Left cardiac atrium (tissue), 4 donors: ENCODE measurements around the gene UTP4. TPM values are rescaled to one million over a fixed set of nuclear protein-coding genes. Genes with fewer than 3 reads are reported as not detected.

ENCODE experiments used
- ATAC-seq, 2 donors: fragments of 200-7000 bp; cut with Tn5 transposase; one replicate each; pipeline ENCODE4 v1.9.1; 2020; ENCODE audit warnings: mild to moderate bottlenecking in 2 of 2, moderate library complexity in 2 of 2
- DNase-seq: peaks from one replicate; pipeline ENCODE4 v3.0.0-alpha.2; 2020
- intact Hi-C, 2 donors: fragments of 100-400 bp; cut with DNase I; formaldehyde crosslinking; loops; one replicate each; pipeline versions ENCODE4 v1.14.1 to v1.15.1; 2022 to 2023
- total RNA-seq, 2 donors: library from RNA; stranded (reverse); fragmentation: NEBNext Ultra II Directional; extraction: Animal tissue kit (Norgen Biotek cat#: 25700); gene quantifications; one replicate each; pipeline ENCODE4 v1.2.1, GENCODE V29; 2021
- donor health status: DM: no; HTN: yes; CAD: no.
- donor health status: DM: no; HTN: yes; CAD: no; lungs with severe emphysema.
- donor health status: DM: yes; HTN: yes; CAD: no.
- donor health status: Dilated cardiomyopathy.

The UTP4 gene
- total RNA-seq, 2 donors from 2014 or later, result 26.6 to 32.9 TPM

- intact Hi-C loops, result no loop called here
- peak; percentile 71 to 91 for ATAC-seq
- DNase-seq, result no peak
Measured at GRCh38 chr16:69166221-69166833, 33.9 kb downstream of the UTP4 start.

DNA sequence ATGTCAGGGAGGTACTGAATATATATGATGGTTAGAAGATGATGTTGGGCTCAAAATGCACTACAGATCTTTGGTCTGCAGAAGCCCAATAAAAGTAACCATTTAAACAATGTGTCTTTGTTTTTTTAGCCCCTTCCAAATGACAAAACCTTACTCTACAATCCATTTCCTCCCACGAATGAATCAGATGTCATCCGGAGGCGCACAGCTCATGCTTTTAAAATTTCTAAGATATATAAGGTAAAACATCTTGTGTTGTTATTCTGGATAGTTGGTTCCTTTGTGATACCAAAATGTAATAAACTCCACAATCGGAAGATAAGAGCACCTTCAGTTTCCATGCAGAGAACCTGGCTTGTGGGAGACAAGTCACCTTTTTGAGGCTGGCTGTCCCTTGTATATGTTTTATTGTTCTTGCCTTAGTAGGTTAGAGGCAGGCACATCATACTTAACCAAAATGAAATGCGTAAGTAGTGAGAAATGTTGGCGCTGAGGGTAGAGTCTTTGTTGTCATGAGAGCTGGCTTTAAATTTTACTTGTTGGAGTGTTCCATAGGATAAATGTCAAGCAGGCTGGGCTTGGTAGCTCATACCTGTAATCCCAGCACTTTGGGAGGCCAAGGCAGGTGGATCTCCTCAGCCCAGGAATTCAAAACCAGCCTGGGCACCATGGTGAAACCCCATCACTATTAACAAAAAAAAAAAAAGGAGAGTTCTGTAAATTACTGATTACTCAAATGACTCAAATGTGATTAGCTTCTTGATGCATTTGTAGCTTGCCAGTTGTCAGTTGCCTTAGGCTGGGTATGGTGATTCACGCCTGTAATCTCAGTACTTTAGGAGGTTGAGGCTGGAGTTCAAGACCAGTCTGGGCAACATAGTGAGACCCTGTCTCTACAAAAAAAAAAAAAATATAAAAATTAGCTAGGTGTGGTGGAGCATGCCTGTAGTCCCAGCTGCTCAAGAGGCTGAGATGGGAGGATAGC, 34.8 kb downstream of the UTP4 start:
- no peak for DNase-seq
- intact Hi-C loops, result no loop called here
- ATAC-seq, result no peak

GRCh38 chr16:69169051-69169450, 36.6 kb downstream of the UTP4 start:
- DNase-seq (no peak), ATAC-seq (no peak)
- intact Hi-C loops, result no loop called here

DNA sequence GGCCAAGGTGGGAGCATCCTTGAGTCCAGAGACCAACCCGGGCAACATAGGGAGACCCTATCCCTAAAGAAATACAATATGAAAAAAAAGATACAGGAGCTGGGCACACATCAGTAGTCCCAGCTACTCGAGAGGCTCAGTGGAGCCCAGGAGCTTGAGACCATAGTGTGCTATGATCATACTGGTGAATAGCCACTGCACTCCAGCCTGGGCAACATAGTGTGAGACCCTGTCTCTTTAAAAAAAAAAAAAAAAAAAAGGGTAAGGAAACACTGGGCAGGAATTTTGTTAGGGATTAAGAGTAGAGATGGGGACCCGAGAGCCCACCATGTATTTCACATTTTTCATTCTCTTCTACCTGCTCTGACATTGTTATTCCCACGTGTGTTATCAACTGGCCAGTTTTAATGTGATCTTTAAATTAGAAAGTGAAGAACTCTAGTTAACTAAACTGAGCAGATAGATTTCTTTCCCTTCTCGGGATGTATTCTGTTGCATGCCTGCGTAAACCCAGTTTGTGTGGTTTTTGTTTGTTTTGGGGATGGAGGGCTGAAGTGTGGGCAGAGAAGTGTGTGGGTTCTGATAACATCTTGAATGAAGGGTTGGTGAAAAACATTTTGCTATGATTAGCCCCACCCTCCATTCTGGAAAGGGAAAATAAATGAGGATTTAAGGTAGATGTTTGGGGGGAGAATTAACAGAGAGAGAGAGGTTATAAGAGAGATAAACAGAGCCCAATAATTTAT, 37.3 kb downstream of the UTP4 start:
- intact Hi-C loops, result no loop called here
- DNase-seq (no peak), ATAC-seq (no peak)

DNA sequence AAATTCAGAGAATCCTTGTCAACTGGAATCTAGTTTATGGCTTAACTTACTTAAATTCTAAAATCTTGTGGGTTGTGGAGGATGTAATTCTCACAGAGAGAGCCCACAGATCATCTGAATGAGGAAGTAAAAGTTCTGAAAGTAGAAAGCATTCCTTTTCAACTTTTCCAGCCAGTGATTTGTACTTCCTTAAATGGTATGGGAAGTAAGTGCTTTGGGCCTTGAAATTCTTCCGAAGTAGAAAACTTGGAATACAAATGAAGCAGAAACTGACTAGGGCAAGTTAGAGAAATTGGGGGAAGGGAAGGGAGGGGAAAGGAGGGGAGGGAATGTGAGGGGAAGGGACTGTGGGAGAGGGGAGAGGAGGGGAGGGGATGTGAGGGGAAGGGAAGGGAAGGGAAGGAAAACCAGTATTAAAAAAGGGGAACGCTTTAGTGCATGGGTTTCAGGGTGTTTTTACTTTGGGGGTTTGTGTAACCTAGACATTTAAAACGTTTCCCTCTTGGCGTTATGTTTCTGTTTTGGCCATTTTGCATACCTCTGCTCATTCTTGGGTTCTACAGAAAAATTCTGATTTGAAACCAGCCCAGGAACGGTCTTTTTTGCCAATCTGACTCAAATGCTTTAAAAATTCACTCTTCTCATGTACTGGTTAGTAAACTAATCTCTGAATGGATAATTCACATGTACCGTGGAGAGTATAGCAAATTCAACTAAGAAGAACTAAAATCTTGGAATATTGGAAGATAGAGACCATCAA, 39.1 kb downstream of the UTP4 start:
- intact Hi-C loops, result no loop called here
- peak; percentile 5 to 24 for ATAC-seq
- DNase-seq, result no peak

DNA sequence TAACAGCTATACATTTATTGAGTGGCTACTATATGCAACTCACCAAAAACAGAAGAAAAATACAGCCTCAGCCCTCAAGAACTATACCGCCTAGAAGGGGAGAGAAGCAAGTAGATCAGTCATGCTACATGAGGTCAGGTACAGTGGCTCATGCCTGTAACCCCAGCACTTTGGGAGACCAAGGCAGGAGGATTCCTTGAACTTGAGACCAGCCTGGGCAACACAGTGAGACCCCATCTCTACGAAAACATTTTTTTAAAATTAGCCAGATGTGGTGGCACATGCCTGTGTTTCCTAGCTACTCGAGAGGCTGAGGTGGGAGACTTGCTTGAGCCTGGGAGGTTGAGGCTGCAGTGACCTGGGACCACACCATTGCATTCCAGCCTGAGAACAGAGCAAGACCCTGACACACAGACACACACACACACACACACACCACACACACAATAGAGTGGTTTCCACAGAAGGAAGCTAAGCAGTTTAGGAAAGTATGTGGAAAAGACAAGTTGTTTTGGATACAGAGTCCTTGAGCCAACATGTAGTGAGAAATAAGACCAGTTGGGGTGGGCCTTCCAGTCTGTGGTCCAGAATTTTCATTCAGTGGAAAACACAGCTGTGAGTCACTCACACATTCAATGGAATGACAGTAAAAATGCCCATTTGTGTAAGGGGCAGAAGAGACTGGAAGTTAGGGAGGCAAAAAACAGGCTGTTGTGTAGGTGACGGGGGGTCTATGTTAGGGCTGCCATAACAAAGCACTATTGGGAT, 43.8 kb downstream of the UTP4 start:
- intact Hi-C loops, result no loop called here
- ATAC-seq, result peak in 1 of 2 donors; percentile 6
- no peak for DNase-seq

- peak; percentile 79 for DNase-seq
- peak; percentile 85 to 87 for ATAC-seq
- intact Hi-C loops, result no loop called here
Measured at GRCh38 chr16:69179328-69180010, 47.0 kb downstream of the UTP4 start.

DNA sequence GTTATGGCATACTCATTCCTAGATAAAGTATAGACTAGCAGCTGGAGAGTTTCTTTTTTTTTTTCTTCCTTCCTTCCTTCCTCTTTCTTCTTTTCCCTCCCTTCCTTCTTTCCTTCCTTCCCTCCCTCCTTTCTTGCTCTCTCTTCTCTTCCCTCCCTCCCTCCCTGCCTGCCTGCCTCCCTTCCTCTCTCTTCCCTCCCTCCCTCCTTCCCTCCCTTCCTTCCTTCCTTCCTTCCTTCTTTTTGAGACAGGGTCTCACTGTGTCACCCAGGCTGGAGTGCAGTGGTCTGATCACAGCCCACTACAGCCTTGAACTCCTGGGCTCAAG, 47.5 kb downstream of the UTP4 start:
- intact Hi-C loops, result no loop called here
- ATAC-seq (peak; percentile 25 to 28), DNase-seq (no peak)

- DNase-seq (no peak), ATAC-seq (no peak)
- intact Hi-C loops, result no loop called here
Measured at GRCh38 chr16:69182730-69183416, 50.4 kb downstream of the UTP4 start.

GRCh38 chr16:69186642-69187445, 54.4 kb downstream of the UTP4 start, which contains the start of gene SNTB2:
SNTB2 (plus strand) TSS chr16:69187164; CDS start chr16:69187167, 3 bp downstream.
- DNase-seq, result peak; percentile 95
- intact Hi-C loops, result no loop called here
- peak; percentile 95 to 98 for ATAC-seq

DNA sequence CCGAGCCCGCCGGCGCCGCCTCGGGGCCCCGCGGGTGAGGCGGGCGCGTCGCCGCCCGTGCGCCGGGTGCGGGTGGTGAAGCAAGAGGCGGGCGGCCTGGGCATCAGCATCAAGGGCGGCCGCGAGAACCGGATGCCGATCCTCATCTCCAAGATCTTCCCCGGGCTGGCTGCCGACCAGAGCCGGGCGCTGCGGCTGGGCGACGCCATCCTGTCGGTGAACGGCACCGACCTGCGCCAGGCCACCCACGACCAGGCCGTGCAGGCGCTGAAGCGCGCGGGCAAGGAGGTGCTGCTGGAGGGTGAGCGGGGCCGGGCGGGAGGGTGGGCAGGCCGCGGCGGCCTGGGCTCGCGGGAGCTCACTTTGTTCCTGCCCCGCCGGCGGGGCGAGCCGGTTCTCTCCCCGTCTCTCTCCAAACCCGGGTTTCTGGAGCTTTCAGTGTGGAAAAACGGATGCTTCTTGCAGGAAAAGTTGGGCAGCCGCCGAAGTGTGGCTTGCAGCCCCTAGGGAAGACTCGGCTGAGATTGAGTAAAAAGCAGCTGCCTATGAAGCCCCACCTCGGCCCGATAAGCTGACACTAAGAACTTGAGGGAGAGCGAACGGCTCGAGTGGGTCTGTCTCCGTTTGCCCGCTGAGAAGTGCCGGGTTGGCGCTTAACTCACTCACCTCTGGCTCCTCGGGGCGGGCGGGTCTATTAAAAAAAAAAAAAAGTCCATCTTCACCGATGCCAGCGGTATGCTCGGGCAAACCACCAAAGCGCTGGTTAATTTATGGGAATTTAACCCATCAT, 55.2 kb downstream of the UTP4 start:
- DNase-seq (peak; percentile 68), ATAC-seq (peak; percentile 20 to 51)
- intact Hi-C loops, result no loop called here

GRCh38 chr16:69188236-69188549, 55.7 kb downstream of the UTP4 start:
- intact Hi-C loops, result no loop called here
- no peak for DNase-seq
- peak in 1 of 2 donors; percentile 25 for ATAC-seq

DNA sequence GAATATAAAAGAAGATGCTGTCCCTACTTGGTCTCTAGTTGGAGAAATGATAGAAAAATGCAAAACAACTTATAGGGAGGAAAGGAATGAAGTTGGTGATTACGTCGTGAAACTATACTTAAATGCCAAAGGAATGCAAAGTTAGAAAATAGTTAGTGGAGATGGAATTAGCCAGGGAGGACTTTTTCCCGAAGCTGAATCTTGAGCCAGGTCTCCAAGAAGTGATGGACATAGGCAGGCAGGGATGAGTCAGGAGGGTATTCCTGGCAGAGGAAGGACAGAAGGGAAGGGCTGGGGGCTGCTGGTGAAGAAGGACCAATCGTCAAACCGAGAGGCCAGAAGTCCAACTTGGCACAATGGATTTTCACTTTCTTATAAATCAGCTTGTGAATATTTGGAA, 56.3 kb downstream of the UTP4 start:
- intact Hi-C loops, result no loop called here
- ATAC-seq, result peak in 1 of 2 donors; percentile 17
- no peak for DNase-seq

GRCh38 chr16:69190046-69190588, 57.7 kb downstream of the UTP4 start:
- intact Hi-C loops, result loop anchor here in 1 of 2 donors (10.0 kb wide), 1 partner anchor 95 kb away; no protein-coding TSS in a partner anchor
- DNase-seq (no peak), ATAC-seq (no peak)

GRCh38 chr16:69190598-69190997, 58.1 kb downstream of the UTP4 start:
- no peak for DNase-seq
- intact Hi-C loops, result loop anchor here in 1 of 2 donors (10.0 kb wide), 1 partner anchor 94 kb away; no protein-coding TSS in a partner anchor
- ATAC-seq, result no peak
